Superior temporal gyrus (tissue), 1 donor: ENCODE results near the gene CHEK2.
"Not testable (repeated sequence)": the region's sequence is repeated elsewhere in the genome, so short reads cannot be mapped to it uniquely, and the experiment has no call there.

Source experiments
- DNase-seq: peaks from one replicate; pipeline ENCODE4 v3.0.0-alpha.2; 2016; ENCODE audit errors: extremely low spot score

CHEK2 gene

DNA sequence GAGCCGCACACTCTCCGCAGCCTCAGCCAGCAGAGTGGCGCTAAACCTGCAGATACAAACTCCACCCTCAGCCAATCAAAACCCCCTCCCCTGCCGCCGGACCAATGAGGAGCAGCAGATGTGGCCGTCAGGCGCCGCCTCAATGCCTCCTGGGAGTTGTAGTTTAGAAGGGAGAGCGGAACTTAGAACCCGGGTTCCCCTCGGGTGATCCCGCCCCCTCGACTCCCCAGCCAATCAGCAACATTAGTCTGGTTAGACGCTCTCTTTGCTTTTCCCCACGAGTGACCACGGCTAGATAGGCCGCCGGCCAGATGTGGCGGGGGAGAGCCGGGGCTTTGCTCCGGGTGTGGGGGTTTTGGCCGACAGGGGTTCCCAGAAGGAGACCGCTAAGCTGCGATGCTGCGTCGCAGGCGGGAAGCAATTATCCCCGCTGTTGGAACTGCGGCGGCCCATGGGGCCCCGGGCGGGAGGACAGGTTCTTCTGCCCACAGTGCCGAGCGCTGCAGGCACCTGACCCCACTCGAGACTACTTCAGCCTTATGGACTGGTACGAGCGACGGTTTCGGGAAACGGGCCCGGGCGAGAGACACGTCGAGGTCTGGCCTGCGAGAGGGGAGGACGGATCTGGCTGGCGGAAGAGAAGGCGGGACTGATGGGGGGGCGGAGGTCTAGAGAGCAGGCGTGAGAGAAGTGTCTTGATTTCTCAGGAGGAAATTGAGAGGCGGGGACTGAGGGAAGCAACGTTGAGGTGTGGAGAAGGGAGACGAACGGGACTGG lies at the start of gene CHEK2, which contains the start of gene HSCB:
CHEK2 (minus strand) TSS at position 36 of the 777 bp plus-strand sequence. CDS start 7,099 bp downstream, outside the sequence.
HSCB (plus strand) TSS at position 255 of the 777 bp plus-strand sequence; CDS start at position 312, 57 bp downstream.
- peak; percentile 99 for DNase-seq

DNA sequence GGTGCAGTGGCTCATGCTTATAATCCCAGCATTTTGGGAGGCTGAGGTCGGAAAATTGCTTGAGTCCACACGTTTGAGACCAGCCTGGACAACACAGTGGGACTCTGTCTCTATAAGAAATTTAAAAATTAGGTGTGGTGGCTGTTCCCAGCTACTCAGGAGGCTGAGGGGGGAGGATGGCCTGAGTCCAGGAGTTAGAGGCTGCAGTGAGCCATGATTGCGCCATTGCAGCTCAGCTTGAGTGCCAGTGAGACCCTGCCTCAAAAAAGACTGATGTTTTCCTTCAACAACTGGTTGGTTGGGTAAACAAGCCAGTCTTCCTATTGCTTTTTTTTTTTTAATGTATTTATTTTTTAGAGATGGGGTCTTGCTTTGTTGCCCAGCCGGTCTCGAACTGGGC lies 49.5 kb upstream of the CHEK2 start:
- DNase-seq: no peak

DNA sequence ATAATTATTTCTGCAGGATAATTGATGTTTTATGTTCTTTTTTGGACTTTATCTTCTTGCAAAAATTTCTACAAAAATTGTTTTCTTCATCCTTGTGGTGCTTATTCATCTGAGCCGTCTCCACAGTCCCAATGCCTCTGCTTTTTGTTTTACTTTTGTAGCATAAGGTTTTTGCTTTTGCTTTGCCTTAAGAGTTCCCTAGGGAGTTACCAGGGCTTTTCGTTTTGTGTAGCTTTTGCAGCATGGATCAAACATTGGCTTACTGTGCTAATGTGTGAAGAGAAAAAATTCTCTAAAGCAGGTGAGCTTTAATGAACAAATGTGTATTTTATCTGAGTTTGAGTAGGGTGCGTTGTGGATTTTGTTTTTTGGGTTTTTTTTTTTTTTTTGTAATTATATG lies 47.0 kb upstream of the CHEK2 start:
- DNase-seq: no peak

DNA sequence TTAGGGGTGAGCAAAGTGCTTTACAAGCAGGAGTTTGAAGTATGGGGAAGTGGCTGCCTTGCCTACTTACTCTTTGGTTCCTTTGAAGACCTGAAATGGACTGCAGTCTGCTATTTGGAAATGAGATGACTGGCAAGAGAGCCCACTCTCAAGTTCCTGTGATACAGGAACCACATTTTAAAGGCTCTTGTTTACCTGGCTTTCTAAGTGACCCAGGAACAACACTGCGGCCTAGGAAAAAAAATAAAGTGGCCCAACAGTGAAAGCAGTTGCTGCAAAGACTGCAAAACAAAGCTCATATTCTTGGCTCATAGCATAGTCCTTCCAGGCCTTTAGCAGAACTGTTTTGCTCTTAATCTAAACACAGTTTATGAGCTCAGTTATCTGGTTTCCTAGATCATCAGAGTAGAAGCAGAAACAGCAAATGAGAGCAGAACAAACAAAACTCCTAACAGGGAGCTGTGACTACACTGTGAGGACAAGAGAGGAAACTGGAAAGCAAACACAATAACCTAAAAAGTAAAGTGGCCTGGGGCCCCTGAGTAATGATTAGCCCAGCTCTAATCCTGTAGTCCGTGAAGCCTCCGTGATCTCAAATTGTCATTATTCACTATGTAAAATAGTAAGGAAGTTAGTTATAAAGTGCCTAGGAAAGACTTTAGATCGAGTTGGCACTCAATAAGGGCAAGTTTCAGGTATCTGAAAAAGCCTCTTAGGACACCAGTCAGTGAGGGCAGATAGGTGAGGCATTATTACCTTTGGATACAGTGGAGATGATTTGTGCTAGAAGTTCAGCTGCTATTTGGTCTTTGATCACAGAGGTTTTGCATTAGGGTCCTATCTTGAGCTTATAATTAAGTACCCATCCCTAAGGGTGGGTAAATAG lies 42.4 kb upstream of the CHEK2 start:
- no peak for DNase-seq

DNA sequence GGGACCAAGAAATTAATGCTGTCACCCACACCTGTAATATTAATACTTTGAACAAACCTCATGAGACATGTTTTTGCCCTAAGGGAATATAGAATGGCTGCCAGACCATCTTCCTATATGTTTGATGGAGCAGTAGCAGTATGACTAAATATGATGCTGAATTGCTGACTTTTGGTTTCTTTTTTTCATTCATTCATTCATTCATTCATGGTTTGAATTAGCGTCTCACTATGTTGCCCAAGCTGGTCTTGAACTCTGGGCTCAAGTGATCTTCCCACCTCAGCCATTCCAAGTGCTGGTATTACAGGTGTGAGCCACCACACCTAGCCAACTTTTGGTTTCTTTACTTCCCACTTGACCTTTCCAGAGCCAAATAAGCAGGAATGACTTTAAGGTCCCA lies 38.7 kb upstream of the CHEK2 start:
- no peak for DNase-seq

DNA sequence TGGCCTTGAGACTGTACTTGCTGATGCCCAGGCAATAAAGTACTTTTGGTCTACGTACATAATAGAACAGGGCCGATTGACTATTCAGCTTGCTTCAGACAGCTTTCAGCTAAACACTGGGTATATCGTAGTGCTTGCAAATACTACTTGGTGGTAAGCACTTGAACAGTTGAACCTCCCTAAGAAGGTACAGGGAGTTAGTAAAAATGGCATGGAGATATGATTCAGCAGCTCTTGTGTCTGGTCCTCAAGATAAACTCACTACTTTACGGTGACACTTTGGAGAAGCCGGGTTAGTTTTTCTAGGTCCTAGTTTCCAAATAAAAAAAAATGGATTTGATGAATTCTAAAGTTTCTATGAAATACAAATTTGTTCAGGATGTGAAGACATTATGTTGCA lies 38.2 kb upstream of the CHEK2 start:
- no peak for DNase-seq

DNA sequence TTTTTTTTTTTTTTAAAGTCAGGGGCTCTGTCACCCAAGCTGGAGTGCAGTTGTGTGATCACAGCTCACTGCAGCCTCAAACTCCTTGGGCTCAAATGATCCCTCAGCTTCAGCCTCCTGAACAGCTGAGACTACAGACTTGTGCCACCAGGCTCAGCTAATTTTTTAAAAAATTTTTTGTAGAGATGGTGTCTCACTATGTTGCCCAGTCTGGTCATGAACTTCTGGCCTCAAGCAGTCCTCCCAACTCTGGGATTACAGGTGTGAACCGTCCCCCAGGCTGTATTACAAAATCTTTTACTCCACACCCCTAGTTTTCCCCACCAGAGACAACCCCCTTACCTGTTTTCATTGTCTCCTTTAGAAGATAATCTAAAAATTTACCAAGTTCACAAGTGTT lies 32.8 kb upstream of the CHEK2 start:
- DNase-seq: no peak

DNA sequence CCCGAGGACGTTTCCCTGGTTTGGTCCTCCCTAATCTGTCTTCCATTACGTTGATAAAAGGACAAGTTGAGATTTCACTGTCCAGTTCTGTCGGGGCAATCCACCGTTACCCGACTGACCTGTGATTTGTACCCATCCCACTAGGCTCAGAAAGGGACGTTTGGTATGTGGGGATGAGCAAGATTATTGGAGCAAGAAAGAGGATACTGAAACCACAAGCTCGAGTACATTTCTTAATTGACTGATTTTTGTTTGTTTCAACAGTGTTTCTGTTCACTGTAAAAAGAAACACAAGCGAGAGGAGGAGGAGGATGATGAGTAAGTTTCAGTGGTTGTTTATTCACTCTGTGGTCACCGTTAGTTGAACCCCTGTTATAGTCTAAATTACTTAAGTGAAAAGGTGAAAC lies 31.8 kb upstream of the CHEK2 start:
- DNase-seq: no peak

DNA sequence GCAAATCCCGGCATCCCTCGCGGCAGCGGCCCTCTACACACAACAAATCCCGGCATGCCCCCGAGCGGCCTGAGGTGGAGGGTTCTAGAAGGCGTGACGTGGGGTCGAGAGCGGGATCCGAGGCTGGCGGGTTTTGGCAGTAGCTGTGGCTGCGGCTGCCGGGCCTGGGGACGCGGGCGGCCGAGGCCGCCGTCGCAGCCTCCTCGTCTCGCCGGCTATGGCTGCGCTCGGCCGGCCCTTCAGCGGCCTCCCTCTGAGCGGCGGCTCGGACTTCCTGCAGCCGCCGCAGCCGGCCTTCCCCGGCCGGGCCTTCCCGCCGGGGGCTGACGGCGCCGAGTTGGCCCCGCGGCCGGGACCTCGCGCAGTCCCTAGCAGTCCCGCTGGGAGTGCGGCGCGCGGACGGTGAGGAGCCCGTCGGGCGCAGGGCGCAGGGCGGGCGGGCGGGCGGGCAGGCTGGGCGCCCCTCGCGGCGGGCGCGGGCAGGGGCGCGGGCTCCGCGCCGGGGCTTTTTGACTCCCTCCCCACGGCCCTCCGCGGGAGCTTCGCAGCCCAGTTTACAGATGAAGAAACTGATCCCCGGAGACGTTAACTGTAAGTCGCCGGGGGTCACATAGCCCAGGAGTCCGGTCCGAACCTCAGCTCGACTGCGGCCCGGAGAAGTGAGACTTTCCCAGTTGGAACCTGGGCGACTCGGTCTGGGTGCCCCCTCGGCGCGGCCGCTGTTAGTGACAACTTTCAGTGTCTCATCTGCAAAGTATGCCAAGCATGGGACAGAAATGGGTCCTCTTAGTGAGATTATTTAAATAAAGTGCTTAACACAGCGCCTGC lies 31.2 kb upstream of the CHEK2 start, which contains the start of gene CCDC117:
CCDC117 (plus strand) TSS at position 63 of the 828 bp plus-strand sequence; CDS start at position 218, 155 bp downstream.
- peak; percentile 98 for DNase-seq

DNA sequence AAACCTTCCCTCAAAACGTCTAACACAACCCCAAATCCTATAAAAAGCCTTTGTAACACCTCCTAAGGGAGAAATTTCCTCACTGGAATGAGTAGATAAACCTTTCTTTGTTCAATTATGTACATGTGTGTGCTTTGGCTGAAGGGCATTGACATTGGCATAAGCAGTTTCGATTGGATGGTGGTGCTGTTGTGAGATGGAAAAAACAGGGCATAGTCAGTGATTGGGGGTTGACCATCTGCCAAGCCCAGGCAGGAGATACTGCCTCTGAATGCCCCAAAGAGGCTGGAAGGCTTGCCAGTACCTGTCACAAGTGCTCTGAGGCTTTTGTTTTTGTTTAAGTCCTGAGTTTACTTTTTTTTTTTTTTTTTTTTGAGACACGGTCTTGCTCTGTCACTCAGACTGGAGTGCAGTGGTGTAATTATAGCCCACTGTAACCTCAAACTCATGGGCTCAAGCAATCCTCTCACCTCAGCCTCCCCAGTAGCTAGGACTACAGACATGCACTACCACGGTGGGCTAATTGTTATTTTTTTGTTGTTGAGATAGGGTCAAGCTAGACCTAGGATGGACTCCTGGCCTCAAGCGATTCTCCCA lies 29.7 kb upstream of the CHEK2 start:
- no peak for DNase-seq

DNA sequence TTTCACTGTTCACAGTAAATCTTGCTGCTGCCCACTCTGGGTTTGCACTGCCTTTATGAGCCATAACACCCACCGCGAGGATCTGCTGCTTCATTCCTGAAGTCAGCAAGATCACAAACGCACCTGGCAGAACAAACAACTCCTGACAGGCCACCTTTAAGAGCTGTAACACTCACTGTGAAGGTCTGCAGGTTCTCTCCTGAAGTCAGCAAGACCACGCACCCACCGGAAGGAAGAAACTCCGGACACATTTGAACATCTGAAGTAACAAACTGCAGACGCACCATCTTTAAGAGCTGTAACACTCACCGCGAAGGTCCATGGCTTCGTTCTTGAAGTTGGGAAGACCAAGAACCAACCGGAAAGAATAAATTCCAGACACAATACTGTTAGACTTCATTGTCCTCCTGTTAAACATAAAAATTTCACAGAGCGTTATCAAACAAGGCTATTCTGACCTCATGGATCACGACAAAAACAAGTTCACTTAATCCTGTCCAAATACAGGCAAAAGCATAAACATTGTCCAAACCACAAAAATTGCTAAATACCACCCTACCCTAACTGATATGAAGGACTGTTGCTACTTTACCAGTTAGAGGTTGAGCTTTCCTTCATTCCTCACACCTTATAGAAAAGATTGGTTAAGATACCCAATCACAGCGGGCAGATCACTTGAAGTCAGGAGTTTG lies 27.9 kb upstream of the CHEK2 start:
- no peak for DNase-seq

DNA sequence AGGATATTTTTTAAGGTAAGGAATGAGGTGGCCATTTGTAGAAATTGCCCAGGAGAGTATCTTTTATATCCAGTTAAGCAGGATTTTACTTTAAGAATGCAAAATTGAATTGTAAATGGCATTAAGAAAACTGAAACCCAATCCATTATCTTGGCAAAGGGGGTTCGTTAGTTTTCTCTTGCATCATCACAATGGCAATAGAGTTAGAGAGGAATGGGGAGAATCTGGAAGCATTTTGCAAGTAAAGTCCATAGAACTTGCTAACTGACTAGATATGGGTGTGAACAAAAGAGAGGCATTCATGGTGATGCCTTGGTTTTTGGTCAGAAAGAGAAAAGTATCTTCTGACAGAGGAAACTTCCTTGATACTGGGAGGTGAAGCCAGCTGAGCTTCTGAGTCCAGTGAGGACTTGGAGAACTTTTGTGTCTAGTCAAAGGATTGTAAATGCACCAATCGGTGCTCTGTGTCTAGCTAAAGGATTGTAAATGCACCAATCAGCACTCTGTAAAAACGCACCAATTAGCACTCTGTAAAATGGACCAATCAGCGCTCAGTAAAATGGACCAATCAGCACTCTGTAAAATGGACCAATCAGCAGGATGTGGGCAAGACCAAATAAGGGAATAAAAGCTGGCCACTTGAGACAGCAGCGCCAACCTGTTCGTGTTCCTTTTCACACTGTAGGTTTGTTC lies 27.2 kb upstream of the CHEK2 start:
- no peak for DNase-seq

DNA sequence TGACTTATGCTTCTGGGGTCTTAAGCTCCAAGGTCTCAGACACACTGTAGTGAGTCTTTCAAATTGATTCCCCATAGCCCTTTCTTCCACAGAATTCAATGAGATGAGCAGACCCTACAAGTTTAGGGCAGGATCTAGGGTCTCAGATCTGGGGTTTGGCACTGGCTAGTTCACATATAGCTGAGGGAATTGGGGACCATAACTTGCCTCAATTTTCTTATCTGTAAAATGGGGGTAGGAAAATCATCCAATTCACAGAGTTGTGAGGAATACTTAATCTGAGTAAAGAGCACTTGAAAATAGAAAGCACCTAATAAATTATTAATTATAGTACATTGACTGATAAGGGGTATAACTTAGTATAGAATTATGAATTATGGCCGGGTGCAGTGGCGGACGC lies 25.0 kb upstream of the CHEK2 start:
- no peak for DNase-seq

DNA sequence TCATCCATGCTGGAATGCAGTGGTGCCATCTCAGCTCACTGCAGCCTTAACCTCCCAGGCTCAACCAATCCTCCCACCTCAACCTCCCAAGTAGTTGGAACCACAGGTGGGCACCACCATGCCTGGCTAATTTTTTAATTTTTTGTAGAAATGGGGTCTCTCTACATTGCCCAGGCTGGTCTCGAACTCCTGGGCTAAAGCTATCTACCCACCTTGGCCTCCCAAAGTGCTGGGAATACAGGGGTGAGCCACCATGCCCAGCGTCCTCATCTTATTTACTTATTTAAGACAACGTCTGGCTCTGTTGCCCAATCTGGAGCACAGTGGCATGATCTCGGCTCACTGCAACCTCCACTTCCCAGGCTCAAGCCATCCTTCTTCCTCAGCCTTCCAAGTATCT lies 20.4 kb upstream of the CHEK2 start:
- not testable (repeated sequence) for DNase-seq

DNA sequence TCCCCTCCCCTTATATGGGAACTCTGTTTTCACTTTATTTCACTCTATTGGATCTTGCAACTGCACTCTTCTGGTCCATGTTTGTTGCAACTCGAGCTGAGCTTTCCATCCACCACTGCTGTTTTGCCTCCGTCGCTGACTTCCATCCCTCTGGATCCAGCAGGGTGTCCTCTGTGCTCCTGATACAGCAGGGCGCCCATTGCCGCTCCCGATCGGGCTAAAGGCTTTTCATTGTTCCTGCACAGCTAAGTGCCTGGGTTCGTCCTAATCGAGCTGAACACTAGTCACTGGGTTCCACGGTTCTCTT lies 19.8 kb upstream of the CHEK2 start:
- DNase-seq: no peak

DNA sequence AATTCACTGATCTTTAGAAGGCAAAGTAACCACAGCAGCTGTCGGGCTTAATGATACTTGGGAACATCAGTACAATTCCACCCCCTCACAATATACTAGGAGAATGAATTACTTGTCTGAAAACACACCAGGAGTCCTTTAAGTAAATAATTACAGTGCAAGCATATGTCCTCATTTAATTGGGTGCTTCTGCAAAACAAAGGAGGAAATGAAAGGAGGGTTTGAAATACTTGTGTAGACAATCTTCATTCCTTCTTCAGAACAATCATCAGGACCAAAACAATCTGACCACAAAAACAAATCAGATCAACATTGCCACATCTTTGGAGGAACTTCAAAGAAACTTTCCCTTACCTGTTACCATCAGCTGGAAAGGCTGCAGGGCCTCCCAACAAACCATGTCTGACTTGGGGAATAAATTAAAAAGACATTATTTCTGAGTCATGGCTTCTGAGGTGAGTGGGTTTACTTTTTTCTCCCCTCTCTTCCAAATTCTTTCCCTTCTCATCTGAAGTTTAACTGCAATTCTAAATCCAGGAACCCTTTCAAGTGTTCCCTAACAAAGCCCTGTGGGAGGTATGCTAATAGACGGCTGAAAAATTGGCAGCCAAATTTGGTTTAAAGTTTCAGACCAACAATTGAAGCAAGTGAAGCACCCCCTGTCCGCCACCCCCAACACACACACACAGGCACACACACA lies 18.4 kb upstream of the CHEK2 start:
- no peak for DNase-seq

DNA sequence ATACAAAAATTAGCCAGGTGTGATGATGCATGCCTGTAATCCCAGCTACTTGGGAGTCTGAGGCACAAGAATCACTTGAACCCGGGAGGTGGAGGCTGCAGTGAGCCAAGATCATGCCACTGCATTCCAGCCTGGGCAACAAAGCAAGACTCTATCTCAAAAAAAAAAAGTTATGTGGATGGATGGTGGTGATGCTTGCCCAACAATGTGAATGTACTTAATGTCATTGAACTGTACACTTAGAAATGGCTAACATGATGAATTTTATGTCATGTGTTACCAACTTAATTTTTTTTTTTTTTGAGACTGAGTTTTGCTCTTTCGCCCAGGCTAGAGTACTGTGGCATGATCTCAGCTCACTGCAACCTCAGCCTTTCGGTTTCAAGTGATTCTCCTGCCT lies 12.9 kb upstream of the CHEK2 start:
- DNase-seq: not testable (repeated sequence)

DNA sequence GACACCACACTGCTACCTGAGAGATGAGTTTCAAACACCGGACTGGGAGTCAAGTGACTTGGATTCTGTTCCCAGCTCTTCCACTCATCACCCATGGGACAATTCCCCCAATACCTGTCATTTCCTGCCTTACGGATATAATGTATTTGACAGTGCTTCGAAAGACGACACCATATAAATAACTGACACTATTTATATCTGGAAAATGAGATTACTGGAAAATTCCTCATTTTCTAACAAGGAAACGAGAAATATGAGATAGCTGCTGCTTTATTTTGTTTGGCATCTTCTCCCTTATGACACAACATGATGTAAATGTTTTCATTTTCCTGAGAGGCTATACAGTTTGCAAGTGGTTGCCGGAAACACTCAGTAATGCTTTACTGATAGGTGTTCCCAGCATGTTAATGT lies 8.9 kb upstream of the CHEK2 start:
- DNase-seq: no peak

DNA sequence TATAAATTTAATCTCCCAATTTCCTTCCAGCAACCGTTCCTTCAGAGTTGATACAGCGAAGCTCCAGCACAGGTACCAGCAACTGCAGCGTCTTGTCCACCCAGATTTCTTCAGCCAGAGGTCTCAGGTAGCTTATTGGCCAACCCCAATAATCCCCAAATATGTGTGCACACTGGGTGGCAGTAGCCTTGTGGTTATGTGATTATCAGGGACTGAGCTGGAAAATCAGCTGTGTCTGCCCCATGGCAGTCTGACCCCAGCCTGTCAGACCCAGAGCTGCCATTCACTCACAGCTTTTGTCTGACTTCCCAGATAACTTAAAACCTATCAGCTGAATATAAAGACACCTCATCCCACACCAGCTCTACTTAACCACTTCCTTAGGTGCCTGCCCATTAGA lies 2.2 kb upstream of the CHEK2 start:
- DNase-seq: no peak

DNA sequence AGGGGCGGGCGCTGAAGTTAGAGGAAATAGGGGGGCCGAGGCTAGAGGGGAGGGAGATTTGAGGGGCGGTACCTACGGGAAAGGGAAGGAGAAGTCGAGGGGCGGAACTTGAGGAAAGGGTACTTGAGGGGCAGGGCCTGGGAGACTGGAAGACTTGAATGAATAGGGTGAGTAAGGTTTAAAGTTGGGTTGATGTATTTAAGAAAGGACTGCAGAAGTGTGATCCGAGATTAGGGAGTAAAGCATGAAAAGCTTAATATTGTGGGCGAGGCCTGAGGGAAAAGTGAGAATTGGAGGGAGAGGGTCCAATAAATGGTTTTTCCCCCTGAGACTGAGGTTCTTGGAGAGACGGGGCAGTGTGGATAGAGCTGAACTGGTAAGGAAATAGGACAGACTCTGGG lies 942 bp upstream of the CHEK2 start:
- DNase-seq: no peak
